Neuron (in vitro differentiated cells): ENCODE data around the gene TGM1.
A peak's percentile ranks its signal among the peaks of the same experiment; 100 is the strongest.

ENCODE experiments used
- H2AFZ ChIP-seq: one replicate; pipeline ENCODE4 v1.6.1; 2013; ENCODE audit warnings: low read depth, mild to moderate bottlenecking, inconsistent platforms, low read length, moderate library complexity
- H3K27me3 ChIP-seq: one replicate; pipeline ENCODE4 v1.6.1; 2013; ENCODE audit warnings: low read length; ENCODE audit not compliant: insufficient read depth
- H3K36me3 ChIP-seq: one replicate; pipeline ENCODE4 v1.6.1; 2013; ENCODE audit warnings: low read length; ENCODE audit not compliant: insufficient read depth
- H3K4me1 ChIP-seq: one replicate; pipeline ENCODE4 v1.6.1; 2013; ENCODE audit warnings: low read length; ENCODE audit not compliant: insufficient read depth
- H3K4me3 ChIP-seq: 2 replicates; pipeline ENCODE4 v1.5.1; 2013; ENCODE audit warnings: mild to moderate bottlenecking, low read length, moderate library complexity
- H3K9me3 ChIP-seq: one replicate; pipeline ENCODE4 v1.6.1; 2013; ENCODE audit warnings: low read length

The TGM1 gene

GRCh38 chr14:24271834-24272263 is 8.9 kb upstream of the TGM1 start:
- peaks cover 5% of the 10 kb centered on the region for H3K36me3 ChIP-seq
- peaks cover 9% of the 10 kb centered on the region for H3K4me1 ChIP-seq
- H3K27me3 ChIP-seq = no peaks in the 10 kb centered on the region
- H3K9me3 ChIP-seq = no peaks in the 10 kb centered on the region
- H2AFZ ChIP-seq = peak overlapping the region; percentile 80
- peak overlapping the region; percentile 88 for H3K4me3 ChIP-seq

DNA sequence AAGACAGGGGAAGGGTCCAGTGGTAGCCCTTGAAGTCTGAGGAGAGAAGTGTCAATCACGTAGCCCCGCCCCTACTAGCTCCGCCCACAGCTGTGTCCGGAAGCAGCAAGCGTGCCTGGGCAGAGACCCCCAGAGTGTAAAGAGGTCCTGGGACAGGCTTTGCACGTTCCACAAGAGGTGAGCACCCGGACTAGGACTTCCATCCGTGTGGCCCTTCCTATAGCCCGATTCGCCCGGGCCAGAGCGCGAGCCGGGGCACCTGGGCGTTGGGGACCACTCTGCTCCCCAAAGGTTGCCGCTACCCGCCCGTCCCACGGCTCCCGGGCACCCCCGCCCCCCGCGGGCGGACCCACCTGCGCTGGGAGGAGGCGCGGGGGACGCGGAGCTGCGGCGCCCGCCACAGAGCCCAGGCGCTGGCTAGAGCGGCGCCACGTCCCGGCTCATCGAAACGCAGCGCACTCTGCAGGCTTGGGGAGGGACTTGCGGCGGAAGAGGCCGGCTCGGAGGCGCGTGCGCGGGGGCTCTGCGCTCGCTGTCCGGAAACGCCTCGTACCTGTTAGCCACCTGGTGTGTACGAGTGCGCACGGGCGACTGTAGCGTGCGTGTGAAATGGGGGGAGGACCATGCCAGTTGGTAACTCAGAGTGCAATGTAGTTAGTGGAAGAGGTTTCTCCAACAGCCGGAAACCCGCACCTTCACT is 8.3 kb upstream of the TGM1 start, which contains the start of gene RABGGTA:
RABGGTA (minus strand) TSS at position 464 of the 700 bp plus-strand sequence. CDS start 482 bp downstream, outside the sequence.
- peak within 1 kb of the TSS; percentile 80 for H2AFZ ChIP-seq
- peak within 1 kb of the TSS; percentile 88 for H3K4me3 ChIP-seq
- H3K9me3 ChIP-seq = no peaks in the 10 kb centered on the region
- no peaks in the 10 kb centered on the region for H3K27me3 ChIP-seq
- H3K4me1 ChIP-seq = peaks cover 9% of the 10 kb centered on the region
- H3K36me3 ChIP-seq = peaks cover 9% of the 10 kb centered on the region

- no peaks in the 10 kb centered on the region for H3K27me3 ChIP-seq
- H2AFZ ChIP-seq = peak overlapping the region; percentile 80
- H3K4me3 ChIP-seq = peak overlapping the region; percentile 88
- no peaks in the 10 kb centered on the region for H3K9me3 ChIP-seq
- H3K4me1 ChIP-seq = peaks cover 9% of the 10 kb centered on the region
- peaks cover 11% of the 10 kb centered on the region for H3K36me3 ChIP-seq
Observed at GRCh38 chr14:24270537-24271133, 7.7 kb upstream of the TGM1 start.

DNA sequence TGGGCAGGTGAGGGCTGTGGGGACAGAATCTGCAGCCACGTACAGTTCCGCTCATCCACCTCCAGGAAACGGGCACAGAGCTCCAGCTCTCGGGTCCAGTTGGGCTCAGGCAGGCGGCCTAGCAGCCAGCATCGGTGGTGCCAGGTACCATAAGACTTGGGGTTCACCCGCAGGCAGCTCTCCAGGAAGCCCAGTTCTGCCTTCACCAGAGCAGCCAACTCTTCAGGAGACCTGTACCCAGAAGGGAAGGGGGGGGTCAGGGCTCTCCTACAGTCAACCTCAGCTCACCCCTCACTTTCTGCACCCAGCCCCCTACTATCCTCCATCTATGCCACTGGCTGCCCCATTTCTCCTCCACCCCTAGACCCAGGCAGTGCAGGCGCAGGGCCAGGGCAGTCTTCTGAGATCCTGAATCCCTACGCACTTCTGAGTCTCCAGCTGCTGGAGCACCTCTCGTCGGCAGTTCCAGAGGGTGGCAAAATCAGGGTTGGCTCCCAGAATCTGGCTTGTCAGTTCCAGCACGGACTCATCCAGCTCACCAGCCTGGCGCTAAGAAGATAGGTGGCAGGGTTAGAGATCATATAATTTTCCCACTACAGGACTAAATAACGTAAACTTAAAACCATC is 7.0 kb upstream of the TGM1 start:
- peaks cover 11% of the 10 kb centered on the region for H3K36me3 ChIP-seq
- no peak overlapping the region for H2AFZ ChIP-seq
- no peak overlapping the region for H3K4me3 ChIP-seq
- no peaks in the 10 kb centered on the region for H3K9me3 ChIP-seq
- H3K4me1 ChIP-seq = peaks cover 9% of the 10 kb centered on the region
- H3K27me3 ChIP-seq = no peaks in the 10 kb centered on the region

DNA sequence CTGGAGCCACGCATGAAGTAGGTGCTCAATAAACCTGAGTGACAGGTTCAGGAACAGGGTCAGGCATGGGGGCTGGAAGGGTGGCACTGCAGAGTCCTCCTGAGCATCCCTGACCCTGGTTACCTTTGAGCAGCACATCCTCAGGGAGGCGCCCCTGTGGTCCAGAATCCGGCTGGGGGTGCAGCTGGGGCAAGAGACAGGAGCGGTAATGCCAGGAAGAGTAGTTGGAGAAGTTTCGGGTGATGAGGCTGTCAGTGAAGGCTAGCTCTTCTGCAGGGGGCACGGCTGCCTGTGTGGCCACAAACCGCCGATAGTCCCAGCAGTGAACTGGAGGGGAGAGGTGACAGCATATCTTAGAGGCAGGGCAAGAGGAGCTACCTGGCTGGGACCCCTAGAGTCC is 6.4 kb upstream of the TGM1 start:
- no peak overlapping the region for H2AFZ ChIP-seq
- no peak overlapping the region for H3K4me3 ChIP-seq
- H3K36me3 ChIP-seq = peaks cover 11% of the 10 kb centered on the region
- H3K27me3 ChIP-seq = no peaks in the 10 kb centered on the region
- H3K4me1 ChIP-seq = peaks cover 9% of the 10 kb centered on the region
- no peaks in the 10 kb centered on the region for H3K9me3 ChIP-seq

DNA sequence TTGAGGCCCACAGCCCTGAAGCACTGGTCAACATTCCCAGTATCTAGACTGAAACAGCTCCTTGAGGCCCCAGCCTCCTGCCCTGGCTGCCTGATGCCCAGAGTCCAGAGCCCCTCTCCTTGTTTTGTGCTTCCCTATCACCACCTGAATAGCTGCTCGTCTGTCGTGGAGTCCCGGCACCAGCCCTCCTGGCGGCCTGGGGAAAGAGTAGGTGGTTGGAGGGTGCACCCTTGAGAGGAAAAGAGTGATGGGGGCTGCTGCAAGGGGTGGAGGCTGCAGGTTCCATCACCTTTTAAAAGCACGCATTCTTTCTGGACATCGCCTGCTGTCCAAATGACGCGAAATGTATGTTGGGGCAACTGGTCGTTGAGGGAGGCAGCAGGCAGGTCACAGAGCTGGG is 5.2 kb upstream of the TGM1 start:
- Histone ChIP-seq H3K4me3 (no peak overlapping the region), H3K9me3 (no peaks in the 10 kb centered on the region), H2AFZ (no peak overlapping the region), H3K27me3 (no peaks in the 10 kb centered on the region), H3K36me3 (peaks cover 11% of the 10 kb centered on the region), H3K4me1 (peaks cover 9% of the 10 kb centered on the region)

- H2AFZ ChIP-seq = no peak overlapping the region
- H3K36me3 ChIP-seq = peaks cover 11% of the 10 kb centered on the region
- H3K27me3 ChIP-seq = no peaks in the 10 kb centered on the region
- no peak overlapping the region for H3K4me3 ChIP-seq
- no peaks in the 10 kb centered on the region for H3K9me3 ChIP-seq
- H3K4me1 ChIP-seq = peaks cover 9% of the 10 kb centered on the region
Observed at GRCh38 chr14:24267516-24267915, 4.5 kb upstream of the TGM1 start.

DNA sequence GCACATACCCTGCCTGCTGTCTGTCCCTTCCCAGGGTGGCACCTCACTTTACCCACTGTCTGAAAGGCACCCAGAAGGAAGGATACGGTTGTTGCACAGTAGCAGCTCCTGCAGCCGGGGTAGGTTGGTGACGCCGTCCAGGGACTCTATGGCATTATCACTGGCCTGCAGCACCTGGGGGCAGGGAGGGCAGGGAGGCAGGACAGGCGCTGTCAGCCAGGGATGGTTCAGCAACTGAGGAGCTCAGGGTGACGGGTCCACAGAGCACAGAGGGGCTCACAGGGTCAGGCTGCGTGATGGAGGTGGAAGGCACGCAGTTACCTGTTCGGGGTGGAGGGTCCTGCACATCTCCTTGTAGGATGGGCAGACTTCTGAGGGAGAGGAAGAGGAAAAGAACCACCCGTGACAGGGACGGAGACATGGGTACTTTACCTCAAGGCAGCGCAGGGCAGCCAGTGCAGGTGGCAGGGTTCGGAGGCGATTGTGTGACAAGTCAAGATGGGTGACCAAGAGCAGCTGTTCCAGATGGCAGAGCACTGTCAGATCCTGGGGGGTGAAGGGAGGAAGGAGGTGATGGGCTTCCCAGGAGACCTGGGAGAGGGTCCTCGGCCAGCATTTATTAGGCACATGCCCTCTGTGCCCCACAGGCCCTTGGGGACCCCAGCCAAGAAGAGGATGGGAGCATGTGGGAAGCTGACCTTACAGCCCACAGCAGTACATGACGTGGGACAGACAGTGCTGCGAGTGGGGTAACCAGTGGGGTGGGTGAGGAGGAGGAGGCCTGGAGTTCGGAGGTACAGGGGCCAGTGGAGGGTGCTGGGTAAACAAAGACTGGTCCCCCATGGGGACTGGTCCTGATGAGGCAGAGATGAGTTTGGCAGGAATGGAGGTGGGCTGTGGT is 3.6 kb upstream of the TGM1 start:
- H3K36me3 ChIP-seq = peaks cover 11% of the 10 kb centered on the region

GRCh38 chr14:24264298-24264697 is 1.3 kb upstream of the TGM1 start:
- Histone ChIP-seq H3K9me3 (no peaks in the 10 kb centered on the region), H2AFZ (no peak overlapping the region), H3K4me1 (no peaks in the 10 kb centered on the region), H3K36me3 (peaks cover 11% of the 10 kb centered on the region), H3K4me3 (no peak overlapping the region), H3K27me3 (no peaks in the 10 kb centered on the region)

More for the DNA sequence above, 3.6 kb upstream of the TGM1 start:
- Histone ChIP-seq H3K4me1 (peaks cover 3% of the 10 kb centered on the region), H3K27me3 (no peaks in the 10 kb centered on the region), H3K9me3 (no peaks in the 10 kb centered on the region), H2AFZ (no peak overlapping the region), H3K4me3 (no peak overlapping the region)

GRCh38 chr14:24263848-24264247 is 871 bp upstream of the TGM1 start:
- H3K27me3 ChIP-seq = no peaks in the 10 kb centered on the region
- no peak overlapping the region for H2AFZ ChIP-seq
- H3K4me3 ChIP-seq = no peak overlapping the region
- no peaks in the 10 kb centered on the region for H3K9me3 ChIP-seq
- H3K4me1 ChIP-seq = no peaks in the 10 kb centered on the region
- H3K36me3 ChIP-seq = peaks cover 11% of the 10 kb centered on the region

DNA sequence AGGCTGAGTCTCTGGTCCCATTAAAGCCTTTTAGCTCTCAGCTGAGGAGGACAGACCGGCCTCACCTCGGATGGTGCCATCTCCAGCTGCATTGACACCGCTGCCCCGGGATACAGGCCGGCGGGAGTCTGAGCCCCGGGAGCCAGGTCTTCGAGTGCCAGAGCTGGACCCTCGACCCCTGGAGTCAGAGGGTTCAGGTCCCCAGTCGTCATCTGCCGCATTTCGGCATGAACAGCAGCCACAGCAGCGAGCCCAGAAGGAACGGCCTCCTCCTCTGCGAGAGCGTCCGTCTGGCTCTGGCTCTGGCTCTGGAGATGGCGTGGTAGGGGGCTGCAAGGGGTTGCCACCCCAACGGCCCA is 1.0 kb downstream of the TGM1 start:
- no peak overlapping the region for H3K4me3 ChIP-seq
- H2AFZ ChIP-seq = no peak overlapping the region
- no peaks in the 10 kb centered on the region for H3K4me1 ChIP-seq
- no peaks in the 10 kb centered on the region for H3K9me3 ChIP-seq
- H3K36me3 ChIP-seq = peaks cover 7% of the 10 kb centered on the region
- H3K27me3 ChIP-seq = no peaks in the 10 kb centered on the region

DNA sequence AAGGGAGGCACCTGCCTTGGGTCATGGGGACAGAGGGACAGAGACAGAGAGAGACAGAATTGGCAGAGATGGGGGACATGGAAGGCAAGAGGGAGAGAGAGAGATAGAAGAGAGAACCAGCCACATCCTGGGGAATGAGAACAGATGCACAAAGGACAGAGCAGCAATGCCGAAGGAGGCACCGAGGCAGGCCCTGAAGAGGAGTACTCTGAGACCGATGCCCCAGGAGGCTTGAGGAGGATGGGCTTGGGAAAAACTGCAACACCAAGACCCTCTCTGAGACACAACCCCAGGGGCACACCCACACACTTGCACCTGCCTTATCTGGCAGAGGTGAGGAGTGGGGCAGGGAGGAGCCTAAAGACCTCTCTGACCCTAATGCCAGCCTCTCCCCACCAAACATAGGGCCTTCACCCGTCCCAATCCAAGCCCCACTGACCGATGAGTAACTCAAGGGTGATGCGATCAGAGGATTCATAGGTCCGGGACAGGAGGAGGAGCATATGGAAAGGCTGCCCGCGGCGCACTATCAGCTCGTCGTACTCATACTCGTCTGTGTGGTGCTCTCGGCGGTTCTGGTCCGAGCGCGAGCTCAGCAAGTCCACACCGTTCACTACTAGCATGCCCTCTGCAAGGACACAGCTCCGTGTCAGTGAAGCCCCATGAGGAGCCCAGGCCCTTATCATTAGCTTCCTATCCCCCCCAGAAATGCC is 1.6 kb downstream of the TGM1 start:
- Histone ChIP-seq H2AFZ (no peak overlapping the region), H3K4me3 (no peak overlapping the region), H3K9me3 (no peaks in the 10 kb centered on the region), H3K4me1 (no peaks in the 10 kb centered on the region), H3K36me3 (peaks cover 3% of the 10 kb centered on the region), H3K27me3 (no peaks in the 10 kb centered on the region)
